HEK293 (cell line): ENCODE measurements around the gene PLCB3.

Experiments used
- GLIS1 ChIP-seq: fragments of 450-650 bp; formaldehyde crosslinking; IDR thresholded peaks from 2 replicates; pipeline ENCODE4 v1.5.1; 2016; ENCODE audit warnings: missing biosample characterization, missing genetic modification characterization
- KLF1 ChIP-seq: fragments of 450-650 bp; formaldehyde crosslinking; IDR thresholded peaks from 2 replicates; pipeline ENCODE4 v1.5.1; 2016; ENCODE audit warnings: missing biosample characterization, missing genetic modification characterization
- KLF8 ChIP-seq: fragments of 450-650 bp; formaldehyde crosslinking; IDR thresholded peaks from 2 replicates; pipeline ENCODE4 v1.5.1; 2016; ENCODE audit warnings: missing biosample characterization, missing genetic modification characterization
- KLF9 ChIP-seq: fragments of 450-650 bp; formaldehyde crosslinking; IDR thresholded peaks from 2 replicates; pipeline ENCODE4 v1.5.1; 2016; ENCODE audit warnings: missing biosample characterization, missing genetic modification characterization, low read depth
- MEIS1 ChIP-seq: sonication (generic); formaldehyde crosslinking; IDR thresholded peaks from 2 replicates; pipeline ENCODE4 v1.8.1; 2022; ENCODE audit warnings: missing genetic modification reagents, mild to moderate bottlenecking, borderline replicate concordance
- MZF1 ChIP-seq: fragments of 450-650 bp; formaldehyde crosslinking; IDR thresholded peaks from 2 replicates; pipeline ENCODE4 v1.5.1; 2017; ENCODE audit warnings: missing biosample characterization, missing genetic modification characterization, borderline replicate concordance
- OVOL3 ChIP-seq: fragments of 450-650 bp; formaldehyde crosslinking; IDR thresholded peaks from 2 replicates; pipeline ENCODE4 v1.5.1; 2016; ENCODE audit warnings: missing biosample characterization, missing genetic modification characterization
- SCRT2 ChIP-seq: fragments of 450-650 bp; formaldehyde crosslinking; IDR thresholded peaks from 2 replicates; pipeline ENCODE4 v1.5.1; 2016; ENCODE audit warnings: missing biosample characterization, missing genetic modification characterization
- TRIM28 ChIP-seq: IDR thresholded peaks from 2 replicates; pipeline ENCODE4 v1.6.1; 2011; ENCODE audit warnings: low read length, control low read depth, borderline replicate concordance
- ZBTB6 ChIP-seq: fragments of 450-650 bp; formaldehyde crosslinking; IDR thresholded peaks from 2 replicates; pipeline ENCODE4 v1.5.1; 2017; ENCODE audit warnings: missing biosample characterization, missing genetic modification characterization
- ZBTB8A ChIP-seq: fragments of 450-650 bp; formaldehyde crosslinking; IDR thresholded peaks from 2 replicates; pipeline ENCODE4 v1.5.1; 2016; ENCODE audit warnings: missing biosample characterization, missing genetic modification characterization
- ZNF114 ChIP-seq: fragments of 450-650 bp; formaldehyde crosslinking; IDR thresholded peaks from 2 replicates; pipeline ENCODE4 v1.5.0; 2017; ENCODE audit warnings: missing biosample characterization, missing genetic modification characterization
- ZNF133 ChIP-seq: fragments of 450-650 bp; formaldehyde crosslinking; IDR thresholded peaks from 2 replicates; pipeline ENCODE4 v1.5.1; 2016; ENCODE audit warnings: missing biosample characterization, missing genetic modification characterization
- ZNF148 ChIP-seq: fragments of 450-650 bp; formaldehyde crosslinking; IDR thresholded peaks from 2 replicates; pipeline ENCODE4 v1.5.0; 2017; ENCODE audit warnings: missing biosample characterization, missing genetic modification characterization, borderline replicate concordance
- ZNF16 ChIP-seq: fragments of 450-650 bp; formaldehyde crosslinking; IDR thresholded peaks from 2 replicates; pipeline ENCODE4 v1.5.1; 2016; ENCODE audit warnings: low read depth, missing biosample characterization, missing genetic modification characterization
- ZNF18 ChIP-seq: fragments of 450-650 bp; formaldehyde crosslinking; IDR thresholded peaks from 2 replicates; pipeline ENCODE4 v1.5.1; 2016; ENCODE audit warnings: missing biosample characterization, missing genetic modification characterization
- ZNF184 ChIP-seq: fragments of 450-650 bp; IDR thresholded peaks from 2 replicates; pipeline ENCODE4 v1.5.1; 2018; ENCODE audit warnings: missing biosample characterization, mild to moderate bottlenecking, missing genetic modification characterization
- ZNF2 ChIP-seq: fragments of 450-650 bp; formaldehyde crosslinking; IDR thresholded peaks from 2 replicates; pipeline ENCODE4 v1.5.1; 2016; ENCODE audit warnings: missing biosample characterization, missing genetic modification characterization
- ZNF202 ChIP-seq: fragments of 450-650 bp; formaldehyde crosslinking; IDR thresholded peaks from 2 replicates; pipeline ENCODE4 v1.5.1; 2016; ENCODE audit warnings: missing biosample characterization, missing genetic modification characterization, borderline replicate concordance
- ZNF214 ChIP-seq: fragments of 450-650 bp; formaldehyde crosslinking; IDR thresholded peaks from 2 replicates; pipeline ENCODE4 v1.5.1; 2017; ENCODE audit warnings: missing biosample characterization, mild to moderate bottlenecking, missing genetic modification characterization, borderline replicate concordance
- ZNF239 ChIP-seq: fragments of 450-650 bp; formaldehyde crosslinking; IDR thresholded peaks from 2 replicates; pipeline ENCODE4 v1.5.1; 2016; ENCODE audit warnings: missing biosample characterization, missing genetic modification characterization
- ZNF37A ChIP-seq: fragments of 450-650 bp; IDR thresholded peaks from 2 replicates; pipeline ENCODE4 v1.5.1; 2018; ENCODE audit warnings: missing biosample characterization, missing genetic modification characterization
- ZNF518A ChIP-seq: fragments of 450-650 bp; formaldehyde crosslinking; conservative IDR thresholded peaks from 2 replicates; pipeline ENCODE4 v1.5.1; 2016; ENCODE audit warnings: low read depth, missing biosample characterization, missing genetic modification characterization
- ZNF596 ChIP-seq: fragments of 450-650 bp; IDR thresholded peaks from 2 replicates; pipeline ENCODE4 v1.5.0; 2018; ENCODE audit warnings: missing biosample characterization, mild to moderate bottlenecking, missing genetic modification characterization, moderate library complexity
- ZNF626 ChIP-seq: fragments of 450-650 bp; sonication (Bioruptor Pico); formaldehyde crosslinking; IDR thresholded peaks from 2 replicates; pipeline ENCODE4 v1.5.1; 2018; ENCODE audit warnings: missing biosample characterization, missing genetic modification characterization, inconsistent platforms
- ZNF776 ChIP-seq: fragments of 450-650 bp; formaldehyde crosslinking; IDR thresholded peaks from 2 replicates; pipeline ENCODE4 v1.5.0; 2017; ENCODE audit warnings: missing biosample characterization, missing genetic modification characterization, borderline replicate concordance
- TF ChIP-seq, protein P1 (sequence below): fragments of 450-650 bp; formaldehyde crosslinking; IDR thresholded peaks from 2 replicates; pipeline ENCODE4 v1.5.1; 2017; ENCODE audit warnings: missing biosample characterization, missing genetic modification characterization

PLCB3 gene

GRCh38 chr11:64305691-64306562, 54.6 kb downstream of the PLCB3 start (continued):
- TF ChIP-seq GLIS1 (tag by site-specific recombination) (peak; percentile 89), ZNF202 (no peak), ZNF776 (tag by site-specific recombination) (no peak), ZNF239 (no peak), ZBTB6 (tag by site-specific recombination) (no peak), ZNF518A (tag by site-specific recombination) (no peak), ZNF2 (tag by site-specific recombination) (no peak), TRIM28 (no peak), KLF8 (tag by site-specific recombination) (no peak), MZF1 (no peak), ZNF626 (tag by site-specific recombination) (no peak), ZNF18 (tag by site-specific recombination) (no peak), ZNF148 (tag by site-specific recombination) (no peak), KLF9 (tag by site-specific recombination) (peak; percentile 34; the same call in 1 of the 2 replicates), ZNF214 (tag by site-specific recombination) (no peak), SCRT2 (no peak), ZNF596 (tag by site-specific recombination) (0 out of 2 replicates have a peak, but pooled peaks have one; percentile 8), ZNF184 (tag by site-specific recombination) (no peak), MEIS1 (no peak), ZNF16 (tag by site-specific recombination) (no peak), ZNF133 (tag by site-specific recombination) (no peak), ZNF114 (tag by site-specific recombination) (no peak), ZBTB8A (0 out of 2 replicates have a peak, but pooled peaks have one; percentile 11), OVOL3 (tag by site-specific recombination) (no peak), KLF1 (tag by site-specific recombination) (no peak), ZNF37A (no peak)
- TF ChIP-seq, protein P1, sequence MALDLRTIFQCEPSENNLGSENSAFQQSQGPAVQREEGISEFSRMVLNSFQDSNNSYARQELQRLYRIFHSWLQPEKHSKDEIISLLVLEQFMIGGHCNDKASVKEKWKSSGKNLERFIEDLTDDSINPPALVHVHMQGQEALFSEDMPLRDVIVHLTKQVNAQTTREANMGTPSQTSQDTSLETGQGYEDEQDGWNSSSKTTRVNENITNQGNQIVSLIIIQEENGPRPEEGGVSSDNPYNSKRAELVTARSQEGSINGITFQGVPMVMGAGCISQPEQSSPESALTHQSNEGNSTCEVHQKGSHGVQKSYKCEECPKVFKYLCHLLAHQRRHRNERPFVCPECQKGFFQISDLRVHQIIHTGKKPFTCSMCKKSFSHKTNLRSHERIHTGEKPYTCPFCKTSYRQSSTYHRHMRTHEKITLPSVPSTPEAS, result no peak
